Mesendoderm (in vitro differentiated cells): ENCODE results near the gene PHF19.
A peak's percentile ranks its signal among the peaks of the same experiment; 100 is the strongest.

Experiments used
- DNase-seq: peaks from one replicate; pipeline ENCODE4 v3.0.0; 2013
- H2AK5ac ChIP-seq: 2 replicates; pipeline ENCODE4 v1.6.1; 2013; ENCODE audit warnings: low read length, inconsistent platforms
- H2BK120ac ChIP-seq: 2 replicates; pipeline ENCODE4 v1.6.1; 2013; ENCODE audit warnings: low read depth, mild to moderate bottlenecking, low read length, moderate library complexity, mixed read lengths
- H2BK15ac ChIP-seq: replicated peaks from 2 replicates; pipeline ENCODE4 v1.6.1; 2013; ENCODE audit warnings: low read depth, mild to moderate bottlenecking, moderate library complexity
- H2BK5ac ChIP-seq: 2 replicates; pipeline ENCODE4 v1.6.1; 2013; ENCODE audit warnings: low read length, inconsistent platforms
- H3K18ac ChIP-seq: 2 replicates; pipeline ENCODE4 v1.6.1; 2013; ENCODE audit warnings: mild to moderate bottlenecking, low read length, mixed read lengths
- H3K23ac ChIP-seq: one replicate; pipeline ENCODE4 v1.6.1; 2013; ENCODE audit warnings: low read length
- H3K27ac ChIP-seq: 2 replicates; pipeline ENCODE4 v1.5.1; 2013; ENCODE audit warnings: low read depth, mild to moderate bottlenecking, inconsistent platforms, low read length, moderate library complexity
- H3K27me3 ChIP-seq: 2 replicates; pipeline ENCODE4 v1.6.1; 2013; ENCODE audit warnings: low read length, control low read depth, mild to moderate bottlenecking, inconsistent platforms; ENCODE audit not compliant: insufficient read depth, poor library complexity
- H3K36me3 ChIP-seq: 2 replicates; pipeline ENCODE4 v1.6.1; 2013; ENCODE audit warnings: low read length, inconsistent platforms; ENCODE audit not compliant: control insufficient read depth, insufficient read depth
- H3K4ac ChIP-seq: one replicate; pipeline ENCODE4 v1.6.1; 2013; ENCODE audit warnings: low read depth, mild to moderate bottlenecking, low read length, moderate library complexity
- H3K4me1 ChIP-seq: 2 replicates; pipeline ENCODE4 v1.6.1; 2013; ENCODE audit warnings: low read depth, low read length, inconsistent platforms; ENCODE audit not compliant: control insufficient read depth
- H3K4me2 ChIP-seq: 2 replicates; pipeline ENCODE4 v1.6.1; 2013; ENCODE audit warnings: low read length
- H3K4me3 ChIP-seq: 2 replicates; pipeline ENCODE4 v1.5.1; 2013; ENCODE audit warnings: mild to moderate bottlenecking, low read length
- H3K56ac ChIP-seq: one replicate; pipeline ENCODE4 v1.6.1; 2013; ENCODE audit warnings: low read length
- H3K79me1 ChIP-seq: 2 replicates; pipeline ENCODE4 v1.6.1; 2013; ENCODE audit warnings: low read length, inconsistent platforms
- H3K79me2 ChIP-seq: 2 replicates; pipeline ENCODE4 v1.6.1; 2013; ENCODE audit warnings: mild to moderate bottlenecking, low read length; ENCODE audit not compliant: control insufficient read depth, insufficient read depth
- H3K9ac ChIP-seq: 2 replicates; pipeline ENCODE4 v1.6.1; 2013; ENCODE audit warnings: low read length, inconsistent platforms
- H4K5ac ChIP-seq: one replicate; pipeline ENCODE4 v1.6.1; 2013; ENCODE audit warnings: low read length
- H4K8ac ChIP-seq: one replicate; pipeline ENCODE4 v1.6.1; 2013; ENCODE audit warnings: low read depth, mild to moderate bottlenecking, control low read depth, low read length, moderate library complexity
- WGBS: extraction: QIAGEN DNeasy Blood & Tissue Kit; methylation state at CpG from one replicate; pipeline ENCODE4 v1.1.7; 2013; ENCODE audit warnings: low lambda C conversion rate, missing lambda C conversion rate; ENCODE audit not compliant: insufficient coverage; ENCODE audit errors: extremely low coverage; 5-methylcytosine and 5-hydroxymethylcytosine counted together

Gene PHF19

DNA sequence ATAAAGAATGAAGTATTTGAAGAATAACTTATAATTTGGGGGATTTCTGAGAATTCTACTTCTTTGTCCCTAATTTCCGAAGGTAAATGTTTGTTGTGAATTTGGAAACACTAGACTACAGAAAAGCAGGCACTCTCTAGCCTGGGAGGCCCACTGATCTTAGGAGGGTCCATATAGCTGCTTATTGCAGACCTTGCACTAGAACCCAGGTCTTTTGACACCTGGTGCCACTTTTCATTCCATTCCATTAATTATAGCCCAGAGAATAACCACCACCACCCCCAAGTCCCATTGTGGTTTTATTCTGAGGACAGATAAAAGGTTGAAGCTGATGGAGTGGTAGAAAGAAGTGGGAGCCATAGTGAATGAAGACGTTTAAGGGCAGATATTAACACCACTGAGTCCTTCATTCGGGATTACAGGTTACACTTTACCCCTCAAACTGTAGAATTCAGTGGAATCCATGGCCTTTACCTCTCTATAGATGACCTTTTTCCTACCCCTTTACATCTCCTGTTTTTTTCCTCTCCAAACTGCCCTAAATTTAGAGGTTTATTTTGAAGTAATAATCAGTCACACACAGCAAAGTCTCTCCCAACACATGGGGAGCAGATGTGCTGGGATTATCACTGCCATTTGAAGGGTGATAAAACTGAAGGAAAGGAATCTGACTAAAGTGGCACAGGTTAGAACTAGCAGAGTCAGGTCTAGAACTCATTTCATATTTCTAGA lies 22.2 kb downstream of the PHF19 start:
- Histone ChIP-seq H3K4me2 (no peak overlapping the region), H4K8ac (no peak overlapping the region), H2AK5ac (no peak overlapping the region), H2BK15ac (no peak overlapping the region), H2BK5ac (no peak overlapping the region), H3K4ac (no peak overlapping the region), H2BK120ac (no peak overlapping the region), H3K27me3 (no peaks in the 10 kb centered on the region), H3K18ac (no peak overlapping the region), H3K4me3 (no peak overlapping the region), H3K23ac (no peak overlapping the region), H3K4me1 (peaks cover 2% of the 10 kb centered on the region), H3K36me3 (no peaks in the 10 kb centered on the region), H3K79me1 (no peaks in the 10 kb centered on the region), H3K27ac (no peak overlapping the region), H3K9ac (no peak overlapping the region), H4K5ac (no peak overlapping the region), H3K79me2 (no peaks in the 10 kb centered on the region), H3K56ac (no peak overlapping the region)
- no peak for DNase-seq
- WGBS, result no CpG with 5 or more reads among the region's 3 CpGs

DNA sequence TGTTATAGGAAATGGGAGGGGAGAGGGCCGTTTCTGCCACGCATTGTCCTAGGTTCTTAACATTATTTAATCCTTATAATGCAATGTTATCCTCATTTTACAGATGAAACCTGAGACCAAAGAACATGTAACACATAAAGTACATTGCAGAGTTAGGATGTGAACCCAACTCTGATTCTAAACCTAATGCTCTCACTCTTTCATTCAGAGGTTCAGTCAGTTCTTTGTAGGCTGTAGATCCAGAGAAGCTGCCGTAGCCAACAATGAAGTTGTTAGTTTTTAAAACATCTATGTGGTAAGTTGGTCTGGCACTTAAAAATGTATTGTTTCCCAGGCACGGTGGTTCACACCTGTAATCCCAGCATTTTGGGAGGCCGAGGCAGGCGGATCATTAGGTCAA lies 23.8 kb downstream of the PHF19 start:
- Histone ChIP-seq H3K27ac (no peak overlapping the region), H3K18ac (no peak overlapping the region), H3K4ac (no peak overlapping the region), H3K4me1 (peaks cover 2% of the 10 kb centered on the region), H2AK5ac (no peak overlapping the region), H2BK5ac (no peak overlapping the region), H2BK120ac (no peak overlapping the region), H3K9ac (no peak overlapping the region), H3K79me1 (no peaks in the 10 kb centered on the region), H3K36me3 (no peaks in the 10 kb centered on the region), H3K56ac (no peak overlapping the region), H3K27me3 (no peaks in the 10 kb centered on the region), H3K4me3 (no peak overlapping the region), H3K79me2 (no peaks in the 10 kb centered on the region), H3K4me2 (no peak overlapping the region), H4K8ac (no peak overlapping the region), H2BK15ac (no peak overlapping the region), H3K23ac (no peak overlapping the region), H4K5ac (no peak overlapping the region)
- DNase-seq, result no peak
- no CpG with 5 or more reads among the region's 6 CpGs for WGBS

DNA sequence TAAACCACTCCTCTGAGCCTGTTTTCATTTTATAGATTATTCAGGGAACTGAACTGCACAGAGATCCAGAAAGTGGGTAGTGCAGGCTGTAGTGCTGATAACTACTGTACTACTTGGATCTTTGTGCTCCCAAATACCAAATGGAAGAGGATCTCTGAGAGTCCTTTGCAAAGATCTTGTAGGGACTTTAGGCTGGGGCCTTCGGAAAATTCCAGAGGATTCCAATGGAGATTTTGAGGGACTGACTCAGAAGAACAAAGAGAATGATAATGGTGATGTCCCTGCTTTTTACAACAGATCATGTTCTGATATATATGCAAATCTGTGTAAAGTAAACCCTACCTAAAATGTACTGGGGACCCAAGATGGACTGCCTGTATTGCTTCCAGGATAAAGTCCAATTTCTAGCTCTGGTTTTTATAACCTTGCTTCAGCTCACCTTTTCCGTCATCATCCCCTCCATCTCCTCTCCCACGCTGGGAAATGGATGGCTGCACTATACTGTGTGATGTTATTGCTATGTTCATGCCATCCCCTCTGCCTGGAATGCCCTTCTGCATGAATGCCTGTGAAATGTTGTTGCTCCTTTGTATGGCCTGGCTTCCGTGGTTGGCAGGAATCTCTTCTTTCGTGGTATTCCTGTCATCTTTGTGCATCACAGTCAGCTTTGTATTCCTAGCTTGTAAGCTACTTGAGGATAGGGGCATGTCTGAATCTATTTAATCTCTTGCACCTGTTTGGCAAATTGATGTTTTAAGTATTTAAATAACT lies 24.6 kb downstream of the PHF19 start:
- Histone ChIP-seq H3K23ac (no peak overlapping the region), H3K4ac (no peak overlapping the region), H3K79me2 (no peaks in the 10 kb centered on the region), H2BK5ac (no peak overlapping the region), H3K4me1 (peaks cover 2% of the 10 kb centered on the region), H2BK15ac (no peak overlapping the region), H3K9ac (no peak overlapping the region), H2BK120ac (no peak overlapping the region), H3K4me3 (no peak overlapping the region), H3K36me3 (no peaks in the 10 kb centered on the region), H3K79me1 (no peaks in the 10 kb centered on the region), H3K27me3 (no peaks in the 10 kb centered on the region), H3K56ac (peak overlapping the region; percentile 26), H3K18ac (no peak overlapping the region), H2AK5ac (no peak overlapping the region), H4K8ac (no peak overlapping the region), H3K4me2 (no peak overlapping the region), H3K27ac (peak overlapping the region; percentile 14), H4K5ac (no peak overlapping the region)
- DNase-seq, result peak; percentile 75
- no CpG with 5 or more reads among the region's 5 CpGs for WGBS

DNA sequence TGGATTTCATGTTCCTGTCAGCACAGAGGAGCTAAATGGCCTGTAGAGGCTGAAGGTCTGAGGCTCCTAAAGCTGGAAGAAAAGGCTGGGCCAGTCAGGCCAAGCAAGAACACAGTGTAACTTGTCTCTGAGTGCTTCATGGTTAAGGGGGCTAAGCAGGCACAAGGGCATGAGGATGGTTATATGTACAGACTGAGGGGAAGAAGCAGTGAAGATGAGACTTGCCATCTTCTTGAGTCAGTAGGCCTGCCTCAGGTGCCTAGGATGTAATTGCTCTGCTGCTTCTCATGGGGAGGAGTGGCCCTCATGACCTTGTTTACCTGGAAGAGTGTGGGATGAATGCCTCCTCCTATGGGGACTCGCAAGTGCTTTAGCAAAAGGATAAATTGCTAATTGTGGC lies 25.5 kb downstream of the PHF19 start:
- Histone ChIP-seq H3K36me3 (no peaks in the 10 kb centered on the region), H3K79me1 (no peaks in the 10 kb centered on the region), H3K4me2 (no peak overlapping the region), H2AK5ac (no peak overlapping the region), H2BK15ac (no peak overlapping the region), H2BK5ac (no peak overlapping the region), H3K27ac (no peak overlapping the region), H2BK120ac (no peak overlapping the region), H3K23ac (no peak overlapping the region), H3K4me3 (no peak overlapping the region), H3K4me1 (peaks cover 2% of the 10 kb centered on the region), H3K27me3 (no peaks in the 10 kb centered on the region), H3K4ac (no peak overlapping the region), H3K18ac (no peak overlapping the region), H3K56ac (no peak overlapping the region), H4K8ac (no peak overlapping the region), H4K5ac (no peak overlapping the region), H3K9ac (no peak overlapping the region), H3K79me2 (no peaks in the 10 kb centered on the region)
- no CpG with 5 or more reads among the region's 1 CpG for WGBS
- DNase-seq, result no peak

DNA sequence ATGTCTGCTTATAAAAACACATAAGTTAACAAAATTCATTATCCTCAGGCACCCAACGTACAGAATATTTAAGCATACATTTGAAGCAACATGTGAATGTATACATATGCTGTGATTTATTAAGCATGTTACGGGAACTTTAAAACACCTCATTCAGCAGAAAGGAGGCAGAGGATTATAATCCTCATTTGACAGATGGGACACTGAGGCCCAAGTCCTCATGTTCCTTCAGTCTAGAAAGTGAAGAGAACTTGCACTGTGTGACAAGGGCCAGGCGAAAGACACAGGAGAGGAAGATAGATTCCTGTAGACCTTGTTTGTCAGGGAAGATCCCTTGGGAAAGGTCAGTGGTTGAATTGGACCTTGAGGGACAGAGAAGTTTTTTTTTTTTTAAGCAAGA lies 26.7 kb downstream of the PHF19 start:
- no peak overlapping the region for H3K4me3 ChIP-seq
- H2BK15ac ChIP-seq, result no peak overlapping the region
- H3K36me3 ChIP-seq, result no peaks in the 10 kb centered on the region
- DNase-seq, result no peak
- no peak overlapping the region for H4K8ac ChIP-seq
- no peak overlapping the region for H2AK5ac ChIP-seq
- no peak overlapping the region for H2BK5ac ChIP-seq
- H3K18ac ChIP-seq, result no peak overlapping the region
- peaks cover 2% of the 10 kb centered on the region for H3K4me1 ChIP-seq
- H3K79me2 ChIP-seq, result no peaks in the 10 kb centered on the region
- H3K27me3 ChIP-seq, result no peaks in the 10 kb centered on the region
- no peak overlapping the region for H3K4ac ChIP-seq
- no peak overlapping the region for H2BK120ac ChIP-seq
- H3K23ac ChIP-seq, result no peak overlapping the region
- no peak overlapping the region for H3K56ac ChIP-seq
- no peak overlapping the region for H3K9ac ChIP-seq
- no peaks in the 10 kb centered on the region for H3K79me1 ChIP-seq
- no peak overlapping the region for H3K27ac ChIP-seq
- H4K5ac ChIP-seq, result no peak overlapping the region
- WGBS, result no CpG with 5 or more reads among the region's 3 CpGs
- no peak overlapping the region for H3K4me2 ChIP-seq
